Tibial nerve (tissue), 4 donors: ENCODE results near the gene ARHGAP26. TPM values are rescaled to one million over a fixed set of nuclear protein-coding genes. Genes with fewer than 3 reads are reported as not detected.

Source experiments
- DNase-seq, 2 donors: peaks; one replicate each; pipeline ENCODE4 v3.0.0-alpha.2; 2019; ENCODE audit warnings: low spot score in 2 of 2
- H3K27ac ChIP-seq, 4 donors: fragments of 200-600 bp; sonication (generic) in 3 of 4; one replicate each; pipeline ENCODE4 v1.5.1; 2017 to 2019; ENCODE audit warnings: mild to moderate bottlenecking in 1 of 4
- H3K27me3 ChIP-seq, 2 donors: fragments of 200-600 bp; sonication (generic) in 1 of 2; one replicate each; pipeline versions ENCODE4 v1.5.1 to v1.6.0; 2017 to 2019
- H3K36me3 ChIP-seq, 3 donors: fragments of 200-600 bp; sonication (generic); one replicate each; pipeline ENCODE4 v1.5.1; 2018 to 2019
- H3K4me1 ChIP-seq, 4 donors: fragments of 200-600 bp; sonication (generic) in 3 of 4; one replicate each; pipeline ENCODE4 v1.5.1; 2017 to 2019
- H3K4me3 ChIP-seq, 4 donors: fragments of 200-600 bp; sonication (generic) in 3 of 4; one replicate each; pipeline ENCODE4 v1.5.1; 2017 to 2019; ENCODE audit warnings: mild to moderate bottlenecking in 1 of 4, moderate library complexity in 1 of 4
- H3K9me3 ChIP-seq, 4 donors: fragments of 200-600 bp; sonication (generic) in 3 of 4; one replicate each; pipeline ENCODE4 v1.5.1; 2017 to 2019
- EP300 ChIP-seq, 2 donors: sonication (generic); formaldehyde crosslinking; IDR thresholded peaks; one replicate each; pipeline ENCODE4 v1.6.1; 2017; ENCODE audit warnings: antibody characterized with exemption in 2 of 2, mild to moderate bottlenecking in 1 of 2
- POLR2A ChIP-seq, 2 donors: fragments of 450-650 bp; IDR thresholded peaks; one replicate each; pipeline ENCODE4 v1.6.1; 2017; ENCODE audit warnings: antibody characterized with exemption in 2 of 2, mild to moderate bottlenecking in 2 of 2, moderate library complexity in 2 of 2
- WGBS, 2 donors: methylation state at CpG; one replicate each; pipeline ENCODE4 v1.1.5; 2018; 5-methylcytosine and 5-hydroxymethylcytosine counted together
- total RNA-seq, 4 donors: library from RNA; depleted of rRNA; stranded (reverse); fragments of >200 nt; gene quantifications; one replicate each; pipeline ENCODE4 v1.1.0, GENCODE V29; 2016
- TF ChIP-seq, protein P1 (sequence below), 5 experiments: fragments of 200-600 bp in 3 of 5; fragments of 450-650 bp in 2 of 5; sonication (generic) in 3 of 5; IDR thresholded peaks; one replicate each; pipeline ENCODE4 v1.5.1; 2016 to 2019; ENCODE audit warnings: antibody characterized with exemption in 5 of 5, mild to moderate bottlenecking in 3 of 5, moderate library complexity in 2 of 5

Gene ARHGAP26
- total RNA-seq, 4 donors from 2014 or later, result 33.7 to 77.8 (median 57.8) TPM

DNA sequence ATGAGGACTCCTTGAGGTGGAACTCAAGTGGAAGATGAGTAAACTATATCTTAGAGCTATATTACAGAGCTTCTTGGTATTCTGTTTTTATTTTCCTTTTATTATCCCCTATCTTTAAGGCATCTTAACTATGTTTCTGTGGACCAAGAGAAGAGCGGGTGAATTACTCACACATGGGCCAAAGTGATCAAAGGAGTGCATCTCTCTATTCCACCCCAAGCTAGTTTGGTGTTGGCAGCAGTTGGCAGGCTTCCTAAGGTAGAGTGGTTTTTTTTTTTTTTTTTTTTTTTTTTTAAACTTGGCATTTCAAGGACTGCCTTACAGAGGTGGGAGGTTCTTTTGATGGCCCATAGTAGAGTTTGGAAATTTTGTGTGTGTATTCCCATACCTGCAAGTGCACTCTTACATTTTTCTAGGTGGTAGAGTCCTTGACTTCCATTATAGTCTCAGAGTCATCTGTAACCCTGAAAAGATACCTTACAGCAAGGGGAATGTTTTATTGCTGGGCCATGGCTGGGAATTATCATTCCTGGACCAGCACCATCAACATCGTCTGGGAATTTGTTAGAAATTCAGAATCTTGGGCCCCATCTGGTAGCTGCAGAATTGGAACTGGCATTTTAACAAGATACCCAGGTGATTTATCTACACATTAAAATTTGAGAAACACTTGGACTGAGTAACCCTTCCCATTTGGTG, 51.0 kb downstream of the ARHGAP26 start:
- H3K9me3 ChIP-seq, result peaks cover 0 to 4% (median 0%) of the 10 kb centered on the region in 4 donors
- no peak for TF ChIP-seq EP300 (IDR thresholded peaks at IDR 0.05)
- no peak for TF ChIP-seq POLR2A (IDR thresholded peaks at IDR 0.05)
- peaks cover 0 to 85% (median 46%) of the 10 kb centered on the region in 4 donors for H3K4me1 ChIP-seq
- no peaks in the 10 kb centered on the region for H3K36me3 ChIP-seq
- H3K27ac ChIP-seq, result no peak overlapping the region
- 97 to 100% methylated on average over 2 of the region's 2 CpGs for WGBS, 2 donors
- DNase-seq, result no peak
- H3K4me3 ChIP-seq, result no peak overlapping the region
- H3K27me3 ChIP-seq, result no peaks in the 10 kb centered on the region

- H3K4me3 ChIP-seq, result no peak overlapping the region
- peaks cover 0 to 85% (median 41%) of the 10 kb centered on the region in 4 donors for H3K4me1 ChIP-seq
Measured at GRCh38 chr5:142821733-142822487, 51.7 kb downstream of the ARHGAP26 start.

DNA sequence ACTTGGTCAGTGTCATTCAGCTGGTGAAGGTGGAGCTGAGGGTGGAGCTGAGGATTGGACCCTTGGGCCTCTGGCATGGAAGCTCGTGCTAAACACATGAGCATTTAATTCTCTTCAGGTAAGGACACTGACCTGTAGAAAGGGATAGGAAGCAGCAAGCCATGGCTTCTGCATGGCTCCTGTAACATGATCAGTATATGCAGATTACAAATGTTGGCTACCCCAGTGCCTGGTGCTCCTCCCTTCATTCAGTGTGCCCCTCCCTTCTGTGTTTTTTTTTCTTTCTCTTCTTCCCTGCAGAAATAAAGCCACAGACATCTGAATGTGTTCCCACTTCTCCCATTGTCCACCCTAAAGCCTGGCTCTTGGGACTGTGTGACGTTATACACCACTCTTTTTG, 52.9 kb downstream of the ARHGAP26 start:
- Histone ChIP-seq H3K4me3 (no peak overlapping the region), H3K9me3 (peaks cover 0 to 4% (median 0%) of the 10 kb centered on the region in 4 donors), H3K27me3 (no peaks in the 10 kb centered on the region), H3K27ac (peak overlapping the region in 1 of 4 donors; percentile 60), H3K36me3 (no peaks in the 10 kb centered on the region), H3K4me1 (peaks cover 0 to 85% (median 38%) of the 10 kb centered on the region in 4 donors)
- WGBS, 2 donors, result 44 to 54% methylated on average over 2 of the region's 2 CpGs
- TF ChIP-seq EP300 (IDR thresholded peaks at IDR 0.05) (no peak), POLR2A (IDR thresholded peaks at IDR 0.05) (no peak)
- TF ChIP-seq, protein P1, sequence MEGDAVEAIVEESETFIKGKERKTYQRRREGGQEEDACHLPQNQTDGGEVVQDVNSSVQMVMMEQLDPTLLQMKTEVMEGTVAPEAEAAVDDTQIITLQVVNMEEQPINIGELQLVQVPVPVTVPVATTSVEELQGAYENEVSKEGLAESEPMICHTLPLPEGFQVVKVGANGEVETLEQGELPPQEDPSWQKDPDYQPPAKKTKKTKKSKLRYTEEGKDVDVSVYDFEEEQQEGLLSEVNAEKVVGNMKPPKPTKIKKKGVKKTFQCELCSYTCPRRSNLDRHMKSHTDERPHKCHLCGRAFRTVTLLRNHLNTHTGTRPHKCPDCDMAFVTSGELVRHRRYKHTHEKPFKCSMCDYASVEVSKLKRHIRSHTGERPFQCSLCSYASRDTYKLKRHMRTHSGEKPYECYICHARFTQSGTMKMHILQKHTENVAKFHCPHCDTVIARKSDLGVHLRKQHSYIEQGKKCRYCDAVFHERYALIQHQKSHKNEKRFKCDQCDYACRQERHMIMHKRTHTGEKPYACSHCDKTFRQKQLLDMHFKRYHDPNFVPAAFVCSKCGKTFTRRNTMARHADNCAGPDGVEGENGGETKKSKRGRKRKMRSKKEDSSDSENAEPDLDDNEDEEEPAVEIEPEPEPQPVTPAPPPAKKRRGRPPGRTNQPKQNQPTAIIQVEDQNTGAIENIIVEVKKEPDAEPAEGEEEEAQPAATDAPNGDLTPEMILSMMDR (IDR thresholded peaks at IDR 0.05), result no peak
- no peak for DNase-seq

More at GRCh38 chr5:142821733-142822487, 51.7 kb downstream of the ARHGAP26 start:
- H3K9me3 ChIP-seq, result peaks cover 0 to 4% (median 0%) of the 10 kb centered on the region in 4 donors
- no peak for DNase-seq
- no peaks in the 10 kb centered on the region for H3K27me3 ChIP-seq
- 47 to 50% methylated on average over 3 of the region's 3 CpGs for WGBS, 2 donors
- H3K27ac ChIP-seq, result peak overlapping the region in 1 of 4 donors; percentile 40
- no peaks in the 10 kb centered on the region for H3K36me3 ChIP-seq
- TF ChIP-seq POLR2A (IDR thresholded peaks at IDR 0.05) (no peak), EP300 (IDR thresholded peaks at IDR 0.05) (peak in 1 of 2 donors; percentile 17)
- TF ChIP-seq, protein P1 (IDR thresholded peaks at IDR 0.05), result no peak

DNA sequence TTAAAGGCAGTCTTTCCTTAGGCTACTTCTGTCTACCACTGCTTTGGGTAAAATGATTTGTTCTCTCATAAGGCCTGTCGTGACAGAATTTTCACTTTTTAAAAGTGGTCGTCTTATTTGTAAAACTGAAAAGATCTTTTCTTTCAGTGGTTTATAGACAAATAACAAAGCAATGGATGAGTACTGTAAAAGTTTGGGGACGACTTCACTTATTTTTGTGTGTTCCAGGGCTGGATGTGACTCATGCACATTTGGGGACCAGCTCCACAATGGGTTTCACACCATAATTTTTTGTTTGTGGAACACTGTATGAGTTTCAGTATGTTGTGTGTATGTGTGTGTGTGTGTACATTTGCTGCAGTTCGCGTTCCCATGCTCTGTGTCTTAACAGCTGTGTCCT, 53.6 kb downstream of the ARHGAP26 start:
- Histone ChIP-seq H3K36me3 (no peaks in the 10 kb centered on the region), H3K4me3 (no peak overlapping the region), H3K27me3 (no peaks in the 10 kb centered on the region), H3K27ac (peak overlapping the region in 1 of 4 donors; percentile 60), H3K9me3 (peaks cover 0 to 4% (median 0%) of the 10 kb centered on the region in 4 donors), H3K4me1 (peaks cover 0 to 84% (median 34%) of the 10 kb centered on the region in 4 donors)
- DNase-seq, result no peak
- TF ChIP-seq, protein P1 (IDR thresholded peaks at IDR 0.05), result no peak
- TF ChIP-seq EP300 (IDR thresholded peaks at IDR 0.05) (no peak), POLR2A (IDR thresholded peaks at IDR 0.05) (no peak)
- 53 to 64% methylated on average over 5 of the region's 5 CpGs for WGBS, 2 donors

GRCh38 chr5:142824391-142824790, 54.2 kb downstream of the ARHGAP26 start:
- TF ChIP-seq, protein P1 (IDR thresholded peaks at IDR 0.05), result no peak
- TF ChIP-seq EP300 (IDR thresholded peaks at IDR 0.05) (no peak), POLR2A (IDR thresholded peaks at IDR 0.05) (no peak)
- no peaks in the 10 kb centered on the region for H3K27me3 ChIP-seq
- H3K36me3 ChIP-seq, result no peaks in the 10 kb centered on the region
- H3K9me3 ChIP-seq, result peaks cover 0 to 4% (median 0%) of the 10 kb centered on the region in 4 donors
- peak overlapping the region in 1 of 4 donors; percentile 60 for H3K27ac ChIP-seq
- no peak overlapping the region for H3K4me3 ChIP-seq
- WGBS, 2 donors, result 62 to 73% methylated on average over 2 of the region's 2 CpGs
- no peak for DNase-seq
- peaks cover 0 to 83% (median 29%) of the 10 kb centered on the region in 4 donors for H3K4me1 ChIP-seq
